PC-9 (cell line): ENCODE measurements around the gene HOXA5.

Experiments
- EZH2 ChIP-seq: fragments of 200-600 bp; sonication (generic); IDR thresholded peaks from 2 replicates; pipeline ENCODE4 v1.8.0; 2017; ENCODE audit warnings: antibody characterized with exemption, low read depth
- TF ChIP-seq, protein P1 (sequence below): fragments of 200-600 bp; sonication (generic); conservative IDR thresholded peaks from 2 replicates; pipeline ENCODE4 v1.6.1; 2017; ENCODE audit warnings: mixed run types, antibody characterized with exemption, mild to moderate bottlenecking, moderate library complexity

DNA sequence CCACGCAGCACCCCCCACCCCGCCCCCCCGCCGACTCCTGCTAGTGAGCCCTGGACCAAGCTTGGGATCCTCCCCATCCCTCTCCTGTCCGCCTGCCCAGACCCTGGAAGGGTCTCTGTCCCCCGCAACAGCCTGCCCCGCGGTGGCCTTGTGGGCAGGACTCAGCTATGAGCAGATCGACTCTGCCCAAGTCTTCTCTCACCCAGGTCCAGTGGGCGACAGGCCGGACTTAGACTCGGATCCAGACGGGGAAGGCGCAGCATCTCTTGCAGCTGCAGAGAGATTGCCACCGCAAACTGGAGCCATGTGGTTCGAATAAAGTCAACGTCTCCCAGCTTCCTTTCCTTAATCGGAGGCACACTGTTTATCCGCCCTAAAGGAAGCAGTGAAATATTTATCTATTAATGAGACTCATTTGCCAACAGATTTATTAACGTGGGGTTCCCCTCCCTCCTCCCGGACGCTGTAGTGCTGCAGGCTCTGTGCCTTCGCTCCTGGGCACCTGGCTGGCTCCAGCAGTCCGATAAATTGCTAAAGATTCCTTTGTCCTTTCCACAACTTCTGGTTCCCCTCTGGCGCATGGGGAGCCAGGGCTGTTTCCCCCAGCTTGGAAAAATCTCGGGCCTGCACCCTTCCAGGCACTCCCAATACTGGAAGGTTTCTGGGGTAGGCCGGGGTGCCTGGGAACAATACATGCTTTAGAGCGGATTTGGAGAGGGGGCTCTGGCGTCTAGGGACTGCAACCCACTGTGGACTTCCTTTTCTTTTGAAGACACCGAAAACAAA is 13.6 kb upstream of the HOXA5 start:
- TF ChIP-seq, protein P1, sequence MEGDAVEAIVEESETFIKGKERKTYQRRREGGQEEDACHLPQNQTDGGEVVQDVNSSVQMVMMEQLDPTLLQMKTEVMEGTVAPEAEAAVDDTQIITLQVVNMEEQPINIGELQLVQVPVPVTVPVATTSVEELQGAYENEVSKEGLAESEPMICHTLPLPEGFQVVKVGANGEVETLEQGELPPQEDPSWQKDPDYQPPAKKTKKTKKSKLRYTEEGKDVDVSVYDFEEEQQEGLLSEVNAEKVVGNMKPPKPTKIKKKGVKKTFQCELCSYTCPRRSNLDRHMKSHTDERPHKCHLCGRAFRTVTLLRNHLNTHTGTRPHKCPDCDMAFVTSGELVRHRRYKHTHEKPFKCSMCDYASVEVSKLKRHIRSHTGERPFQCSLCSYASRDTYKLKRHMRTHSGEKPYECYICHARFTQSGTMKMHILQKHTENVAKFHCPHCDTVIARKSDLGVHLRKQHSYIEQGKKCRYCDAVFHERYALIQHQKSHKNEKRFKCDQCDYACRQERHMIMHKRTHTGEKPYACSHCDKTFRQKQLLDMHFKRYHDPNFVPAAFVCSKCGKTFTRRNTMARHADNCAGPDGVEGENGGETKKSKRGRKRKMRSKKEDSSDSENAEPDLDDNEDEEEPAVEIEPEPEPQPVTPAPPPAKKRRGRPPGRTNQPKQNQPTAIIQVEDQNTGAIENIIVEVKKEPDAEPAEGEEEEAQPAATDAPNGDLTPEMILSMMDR, result no peak
- no peak for TF ChIP-seq EZH2
